Endodermal cell (in vitro differentiated cells): ENCODE results near the gene FER. TPM values are rescaled to one million over a fixed set of nuclear protein-coding genes. Genes with fewer than 3 reads are reported as not detected.

Experiments
- DNase-seq: peaks from one replicate; pipeline ENCODE4 v3.0.0-alpha.2; 2017
- H3K27ac ChIP-seq: 2 replicates; pipeline ENCODE4 v1.5.1; 2013; ENCODE audit warnings: mild to moderate bottlenecking, low read depth, low read length, moderate library complexity
- H3K27me3 ChIP-seq: 2 replicates; pipeline ENCODE4 v1.6.1; 2013; ENCODE audit warnings: mild to moderate bottlenecking, low read length, moderate library complexity; ENCODE audit not compliant: insufficient read depth, control insufficient read depth, poor library complexity, severe bottlenecking
- H3K36me3 ChIP-seq: 2 replicates; pipeline ENCODE4 v1.7.0; 2013; ENCODE audit warnings: mild to moderate bottlenecking, low read length, moderate library complexity; ENCODE audit not compliant: control insufficient read depth, insufficient read depth
- H3K4me1 ChIP-seq: one replicate; pipeline ENCODE4 v1.7.0; 2013; ENCODE audit warnings: low read length; ENCODE audit not compliant: control insufficient read depth, insufficient read depth
- H3K4me3 ChIP-seq: 2 replicates; pipeline ENCODE4 v1.5.1; 2013; ENCODE audit warnings: mild to moderate bottlenecking, low read length, moderate library complexity
- H3K9ac ChIP-seq: 2 replicates; pipeline ENCODE4 v1.6.1; 2013; ENCODE audit warnings: mild to moderate bottlenecking, low read length, moderate library complexity; ENCODE audit not compliant: poor library complexity, severe bottlenecking; ENCODE audit errors: extremely low read depth
- H3K9me3 ChIP-seq: 2 replicates; pipeline ENCODE4 v1.6.1; 2013; ENCODE audit warnings: mild to moderate bottlenecking, low read length, moderate library complexity; ENCODE audit not compliant: control insufficient read depth
- H3K27ac Mint-ChIP-seq: 2 replicates; pipeline ENCODE4 v1.8.0; 2020; ENCODE audit warnings: mixed read lengths
- H3K27me3 Mint-ChIP-seq: 2 replicates; pipeline ENCODE4 v1.8.0; 2021; ENCODE audit warnings: mild to moderate bottlenecking, mixed read lengths; ENCODE audit not compliant: insufficient read depth
- H3K36me3 Mint-ChIP-seq: 2 replicates; pipeline ENCODE4 v1.8.0; 2020; ENCODE audit warnings: low read depth, mixed read lengths
- H3K4me1 Mint-ChIP-seq: 2 replicates; pipeline ENCODE4 v1.8.0; 2020; ENCODE audit warnings: mixed read lengths
- H3K4me3 Mint-ChIP-seq: 2 replicates; pipeline ENCODE4 v1.8.0; 2020; ENCODE audit warnings: mild to moderate bottlenecking, moderate library complexity, mixed read lengths
- H3K9me3 Mint-ChIP-seq: 2 replicates; pipeline ENCODE4 v1.8.0; 2020; ENCODE audit warnings: mild to moderate bottlenecking, mixed read lengths
- WGBS, 2 experiments: methylation state at CpG; one replicate each; pipeline versions ENCODE4 v1.1.5 to v1.1.7; 2013; ENCODE audit warnings: missing lambda C conversion rate in 2 of 2, mixed read lengths in 1 of 2; ENCODE audit not compliant: insufficient coverage in 1 of 2, insufficient read length in 1 of 2; 5-methylcytosine and 5-hydroxymethylcytosine counted together
- total RNA-seq, 2 donors: library from RNA; stranded (reverse); fragmentation: NEBNext Ultra II Directional in 1 of 2; extraction: Animal tissue kit (Norgen Biotek cat#: 25700) in 1 of 2; gene quantifications; 2 replicates in 1 of 2; 3 replicates in 1 of 2; pipeline ENCODE4 v1.2.1, GENCODE V29; 2021
- TF ChIP-seq, protein P1 (sequence below): fragments of 200-600 bp; sonication (generic); conservative IDR thresholded peaks from 2 replicates; pipeline ENCODE4 v1.5.0; 2021; ENCODE audit warnings: antibody characterized with exemption, mild to moderate bottlenecking

Gene FER
- total RNA-seq, 2 donors from 2014 or later: 24.5 to 26.8 TPM

DNA sequence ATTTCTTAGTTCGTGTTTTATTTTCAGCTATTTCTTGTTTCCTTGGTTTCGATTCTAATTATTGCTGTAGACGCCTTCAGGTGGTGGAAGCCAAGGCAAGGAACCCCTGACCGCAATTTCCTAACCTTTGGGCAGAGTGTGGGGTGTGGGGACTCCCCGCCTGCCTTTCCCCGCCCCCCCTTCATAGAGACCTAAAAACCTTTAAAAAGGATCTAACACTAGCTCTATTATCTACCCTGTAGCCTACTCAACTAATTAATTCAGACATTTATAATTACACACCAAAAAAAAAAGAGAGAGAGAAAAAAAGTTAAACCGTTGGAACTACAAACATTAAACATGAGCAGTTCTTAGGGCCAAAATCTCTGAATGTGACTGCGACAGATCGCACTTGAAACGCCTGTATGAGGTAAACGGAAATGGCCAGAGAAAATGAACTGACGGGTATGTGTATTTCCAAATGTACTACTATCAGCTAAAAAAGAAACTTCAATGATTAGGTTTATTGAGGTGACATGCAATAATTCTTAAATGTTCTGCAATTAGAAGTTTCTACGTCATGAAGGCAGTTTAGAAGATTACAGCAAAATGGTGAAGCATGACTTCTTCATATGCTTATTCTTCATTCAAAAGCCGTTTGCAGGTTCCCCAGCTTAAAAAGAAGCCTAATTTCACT lies 19.0 kb upstream of the FER start:
- H3K9me3 Mint-ChIP-seq: no peaks in the 10 kb centered on the region
- WGBS, 2 experiments: 58 to 92% methylated on average over 4 to 14 of the region's 14 CpGs
- Histone ChIP-seq H3K9me3 (no peaks in the 10 kb centered on the region), H3K9ac (peak overlapping the region; percentile 81), H3K27ac (no peak overlapping the region), H3K4me1 (peaks cover 5% of the 10 kb centered on the region), H3K36me3 (no peaks in the 10 kb centered on the region), H3K4me3 (peak overlapping the region; percentile 83), H3K27me3 (no peaks in the 10 kb centered on the region)
- TF ChIP-seq, protein P1, sequence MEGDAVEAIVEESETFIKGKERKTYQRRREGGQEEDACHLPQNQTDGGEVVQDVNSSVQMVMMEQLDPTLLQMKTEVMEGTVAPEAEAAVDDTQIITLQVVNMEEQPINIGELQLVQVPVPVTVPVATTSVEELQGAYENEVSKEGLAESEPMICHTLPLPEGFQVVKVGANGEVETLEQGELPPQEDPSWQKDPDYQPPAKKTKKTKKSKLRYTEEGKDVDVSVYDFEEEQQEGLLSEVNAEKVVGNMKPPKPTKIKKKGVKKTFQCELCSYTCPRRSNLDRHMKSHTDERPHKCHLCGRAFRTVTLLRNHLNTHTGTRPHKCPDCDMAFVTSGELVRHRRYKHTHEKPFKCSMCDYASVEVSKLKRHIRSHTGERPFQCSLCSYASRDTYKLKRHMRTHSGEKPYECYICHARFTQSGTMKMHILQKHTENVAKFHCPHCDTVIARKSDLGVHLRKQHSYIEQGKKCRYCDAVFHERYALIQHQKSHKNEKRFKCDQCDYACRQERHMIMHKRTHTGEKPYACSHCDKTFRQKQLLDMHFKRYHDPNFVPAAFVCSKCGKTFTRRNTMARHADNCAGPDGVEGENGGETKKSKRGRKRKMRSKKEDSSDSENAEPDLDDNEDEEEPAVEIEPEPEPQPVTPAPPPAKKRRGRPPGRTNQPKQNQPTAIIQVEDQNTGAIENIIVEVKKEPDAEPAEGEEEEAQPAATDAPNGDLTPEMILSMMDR: no peak
- peak overlapping the region; percentile 83 for H3K27ac Mint-ChIP-seq
- H3K36me3 Mint-ChIP-seq: no peaks in the 10 kb centered on the region
- no peak for DNase-seq
- H3K4me1 Mint-ChIP-seq: peaks cover 22% of the 10 kb centered on the region
- peaks cover 2% of the 10 kb centered on the region for H3K27me3 Mint-ChIP-seq
- H3K4me3 Mint-ChIP-seq: peak overlapping the region; percentile 86

- no peak for DNase-seq
- H3K27ac Mint-ChIP-seq: no peak overlapping the region
- H3K4me1 ChIP-seq: peaks cover 5% of the 10 kb centered on the region
- no peak overlapping the region for H3K4me3 ChIP-seq
- no peak overlapping the region for H3K4me3 Mint-ChIP-seq
- peaks cover 22% of the 10 kb centered on the region for H3K4me1 Mint-ChIP-seq
- TF ChIP-seq, protein P1: no peak
- no peaks in the 10 kb centered on the region for H3K36me3 Mint-ChIP-seq
- H3K27me3 ChIP-seq: no peaks in the 10 kb centered on the region
- H3K9ac ChIP-seq: no peak overlapping the region
- no peak overlapping the region for H3K27ac ChIP-seq
- 91 to 98% methylated on average over 8 of the region's 8 CpGs for WGBS, 2 experiments
- peaks cover 2% of the 10 kb centered on the region for H3K27me3 Mint-ChIP-seq
- H3K9me3 ChIP-seq: no peaks in the 10 kb centered on the region
- no peaks in the 10 kb centered on the region for H3K9me3 Mint-ChIP-seq
- H3K36me3 ChIP-seq: no peaks in the 10 kb centered on the region
Observed at GRCh38 chr5:108729242-108729615, 18.5 kb upstream of the FER start.

DNA sequence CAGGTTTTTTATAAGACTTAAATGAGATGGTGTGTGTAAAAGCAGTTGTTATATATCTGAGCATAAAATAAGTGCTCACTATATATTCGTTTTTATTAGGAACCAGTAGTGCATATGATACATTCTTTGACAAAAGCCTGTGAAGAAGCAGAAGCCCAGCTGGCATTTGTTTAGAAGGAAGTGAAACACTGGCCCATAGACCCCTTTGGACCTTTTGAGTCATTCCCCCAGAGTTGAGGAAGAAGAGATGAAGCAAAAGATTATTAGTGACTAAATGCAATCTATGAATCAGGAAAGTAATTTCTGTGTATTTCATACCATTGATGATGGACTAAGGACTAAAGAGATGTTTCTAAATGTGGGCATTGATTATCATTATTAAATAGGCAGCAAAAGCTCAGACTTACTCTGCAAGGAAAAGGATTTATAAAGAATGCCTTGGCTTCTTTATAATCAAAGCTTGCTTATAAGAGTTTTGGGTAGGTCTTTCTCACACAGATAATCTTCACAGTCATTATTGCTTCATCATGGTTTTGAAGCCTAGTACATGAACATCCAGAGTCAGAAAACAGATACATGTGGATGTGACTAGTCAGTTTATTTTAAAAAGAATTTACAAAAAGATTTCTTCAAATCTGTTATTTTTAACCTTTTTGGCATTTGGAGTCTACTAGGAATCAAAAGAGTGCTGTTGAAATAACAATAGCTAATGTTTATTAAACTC lies 16.9 kb upstream of the FER start:
- H3K4me1 ChIP-seq: peaks cover 5% of the 10 kb centered on the region
- H3K36me3 Mint-ChIP-seq: no peaks in the 10 kb centered on the region
- WGBS, 2 experiments: 79% methylated on average over 1 of the region's 1 CpG; no CpG with 5 or more reads in 1 of the 2 experiments
- no peak for DNase-seq
- H3K27me3 Mint-ChIP-seq: peaks cover 2% of the 10 kb centered on the region
- no peaks in the 10 kb centered on the region for H3K9me3 Mint-ChIP-seq
- H3K27me3 ChIP-seq: no peaks in the 10 kb centered on the region
- H3K9me3 ChIP-seq: no peaks in the 10 kb centered on the region
- H3K4me1 Mint-ChIP-seq: peaks cover 22% of the 10 kb centered on the region
- H3K9ac ChIP-seq: no peak overlapping the region
- H3K4me3 Mint-ChIP-seq: no peak overlapping the region
- no peak overlapping the region for H3K27ac Mint-ChIP-seq
- H3K27ac ChIP-seq: no peak overlapping the region
- TF ChIP-seq, protein P1: no peak
- H3K4me3 ChIP-seq: no peak overlapping the region
- H3K36me3 ChIP-seq: no peaks in the 10 kb centered on the region
